Activated T-cell treated with anti-CD3 and anti-CD28 coated beads, Interleukin-2, amount 50 U/mL, for 1 hour (primary cell): Measurements from ENCODE around the gene MOGAT2.

Experiments used
- DNase-seq: peaks from one replicate; pipeline ENCODE4 v3.0.0-alpha.2; 2020

MOGAT2 gene

DNA sequence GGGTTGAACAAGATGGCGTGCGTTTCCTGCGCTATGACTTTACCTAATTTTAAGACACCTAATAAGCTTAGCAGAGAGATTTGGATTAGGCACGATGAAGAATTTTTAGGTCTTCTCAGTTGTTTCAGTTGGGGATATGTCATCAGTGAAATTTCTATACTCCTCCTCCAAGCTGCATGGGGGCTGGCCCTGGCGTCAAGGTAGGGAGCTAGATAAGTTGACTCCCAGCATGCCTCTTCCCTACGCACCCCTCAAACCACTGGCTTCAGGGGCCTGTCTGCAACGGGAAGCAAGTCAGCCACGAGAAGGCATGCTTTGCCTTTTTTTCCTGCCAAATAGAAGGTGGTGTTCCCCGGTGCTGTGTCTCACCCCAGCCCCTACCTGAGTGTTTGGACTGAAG is 64.2 kb downstream of the MOGAT2 start:
- no peak for DNase-seq
